GM19240 (cell line): ENCODE results near the gene KRT3.

ENCODE experiments used
- DNase-seq: peaks from one replicate; pipeline ENCODE4 v3.0.0; 2011; ENCODE audit warnings: low spot score; ENCODE audit not compliant: insufficient read length

The KRT3 gene

GRCh38 chr12:52827499-52828090 lies 31.7 kb upstream of the KRT3 start:
- DNase-seq = no peak

GRCh38 chr12:52826611-52827498 lies 30.9 kb upstream of the KRT3 start:
- DNase-seq = no peak

GRCh38 chr12:52825961-52826360 lies 30.0 kb upstream of the KRT3 start:
- DNase-seq = no peak

GRCh38 chr12:52824741-52825410 lies 29.0 kb upstream of the KRT3 start:
- DNase-seq = no peak

GRCh38 chr12:52823761-52824450 lies 28.0 kb upstream of the KRT3 start:
- DNase-seq = no peak

DNA sequence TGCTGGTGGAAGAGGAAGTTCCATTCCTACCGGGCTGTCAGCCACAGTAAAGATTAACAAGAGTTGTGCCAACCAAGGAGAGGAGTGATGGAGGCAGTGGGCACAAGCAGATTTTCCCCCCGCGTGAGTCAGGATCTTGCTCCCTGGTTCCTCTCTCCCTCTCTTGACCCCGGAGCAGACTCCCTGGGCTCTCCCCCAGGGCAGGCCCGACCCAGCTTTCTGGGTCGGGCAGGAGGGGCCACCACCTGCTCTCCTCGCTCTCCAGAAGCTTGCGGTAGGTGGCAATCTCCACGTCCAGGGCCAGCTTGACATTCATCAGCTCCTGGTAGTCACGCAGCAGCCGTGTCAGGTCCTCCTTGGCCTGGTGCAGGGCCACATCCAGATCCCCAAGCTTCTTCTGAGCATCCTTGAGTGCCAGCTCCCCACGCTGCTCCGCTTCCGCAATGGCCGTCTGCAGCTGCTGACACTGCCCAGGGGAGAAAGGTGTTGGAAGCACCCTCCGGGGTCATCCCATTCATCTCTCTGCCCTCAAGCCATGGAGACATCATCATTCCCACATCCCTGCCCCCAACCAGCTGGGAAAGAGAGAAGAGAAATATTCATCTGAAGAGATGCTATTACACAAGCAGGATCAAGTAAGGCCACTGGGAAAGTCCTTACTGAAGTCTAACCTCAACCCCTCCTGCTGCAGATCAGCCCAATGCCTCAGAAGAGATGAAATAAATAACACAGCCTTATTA lies 27.0 kb upstream of the KRT3 start:
- DNase-seq = no peak

DNA sequence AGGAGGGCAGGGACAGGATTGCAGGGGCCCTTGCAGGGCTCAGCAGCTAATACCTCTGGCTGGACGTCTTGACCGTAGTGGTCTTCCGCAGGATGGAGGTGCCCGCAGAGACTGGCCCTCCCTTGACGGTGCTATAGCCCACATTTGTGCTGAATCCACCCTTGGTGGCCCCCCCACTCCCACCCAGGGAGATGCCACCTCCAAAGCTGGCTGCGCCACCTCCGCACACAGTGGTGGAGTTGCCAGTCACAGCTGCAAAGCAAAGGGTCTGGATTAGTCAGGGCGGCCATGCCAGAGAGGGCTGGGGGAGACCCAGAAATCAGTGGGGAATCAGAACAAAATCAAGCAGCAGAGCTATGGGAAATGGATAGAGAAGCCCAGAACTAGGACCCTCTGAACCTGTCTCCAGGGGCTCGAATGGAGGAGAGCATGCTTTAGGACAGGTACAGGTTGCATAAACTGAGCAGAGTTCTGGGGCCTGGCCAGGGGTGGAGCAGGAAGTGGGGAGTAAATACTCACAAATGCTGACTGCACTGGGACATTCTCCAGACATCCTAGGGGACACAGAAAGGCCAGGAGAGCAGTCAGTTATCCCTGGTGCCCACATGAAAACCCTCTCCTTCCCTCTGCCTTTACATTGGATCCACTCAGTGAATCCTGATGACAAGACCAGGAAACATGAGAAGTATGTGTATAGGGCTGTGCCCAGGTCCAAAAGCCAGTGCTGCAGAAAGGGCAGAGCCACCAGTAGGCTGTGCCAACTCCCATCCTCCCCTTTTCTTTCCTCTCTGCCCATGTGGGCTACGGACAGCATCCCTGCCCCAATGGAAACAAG lies 26.1 kb upstream of the KRT3 start:
- DNase-seq = no peak

- no peak for DNase-seq
Observed at GRCh38 chr12:52821071-52821730, 25.3 kb upstream of the KRT3 start.

DNA sequence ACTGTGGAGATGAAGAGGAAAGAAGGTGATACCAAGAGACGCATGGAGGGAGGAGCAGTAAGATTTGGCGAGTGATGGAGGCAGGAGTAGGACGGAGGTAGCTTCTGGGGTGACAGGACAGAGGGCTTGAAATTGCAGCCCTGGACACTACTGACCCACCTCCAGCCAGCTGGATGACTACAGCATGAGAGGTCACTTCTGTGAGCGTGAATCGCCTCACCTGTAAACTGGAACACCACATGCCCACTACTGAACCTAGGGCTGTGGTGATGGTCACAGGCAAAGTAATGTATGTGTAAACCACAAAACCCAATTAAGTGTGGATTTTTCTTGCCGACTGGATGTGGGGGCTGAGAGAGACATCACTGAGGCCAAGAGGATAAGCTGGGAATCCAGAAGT lies 24.6 kb upstream of the KRT3 start:
- no peak for DNase-seq

- DNase-seq = no peak
Observed at GRCh38 chr12:52819731-52820510, 24.0 kb upstream of the KRT3 start.

GRCh38 chr12:52818887-52819420 lies 23.0 kb upstream of the KRT3 start:
- no peak for DNase-seq

DNA sequence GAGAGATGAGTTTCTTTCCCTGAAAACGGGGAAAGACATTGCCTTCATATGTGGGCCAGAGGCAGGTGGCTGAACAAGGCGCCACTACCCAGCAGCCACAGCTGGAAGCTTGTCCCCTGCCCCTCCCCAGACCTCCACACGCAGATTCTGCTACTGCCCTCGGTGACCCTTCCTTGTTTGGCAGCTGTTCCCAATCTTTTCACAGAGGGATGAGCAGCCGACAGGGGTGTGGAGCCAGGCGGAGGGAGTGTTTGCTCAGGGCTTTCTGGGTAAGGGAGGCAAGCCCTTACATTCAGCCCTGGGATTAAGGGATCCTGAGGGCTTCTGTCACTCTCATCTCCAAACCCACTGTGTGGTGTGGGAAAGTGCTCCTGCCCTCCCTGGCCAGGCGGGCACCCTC lies 22.5 kb upstream of the KRT3 start:
- DNase-seq = no peak

DNA sequence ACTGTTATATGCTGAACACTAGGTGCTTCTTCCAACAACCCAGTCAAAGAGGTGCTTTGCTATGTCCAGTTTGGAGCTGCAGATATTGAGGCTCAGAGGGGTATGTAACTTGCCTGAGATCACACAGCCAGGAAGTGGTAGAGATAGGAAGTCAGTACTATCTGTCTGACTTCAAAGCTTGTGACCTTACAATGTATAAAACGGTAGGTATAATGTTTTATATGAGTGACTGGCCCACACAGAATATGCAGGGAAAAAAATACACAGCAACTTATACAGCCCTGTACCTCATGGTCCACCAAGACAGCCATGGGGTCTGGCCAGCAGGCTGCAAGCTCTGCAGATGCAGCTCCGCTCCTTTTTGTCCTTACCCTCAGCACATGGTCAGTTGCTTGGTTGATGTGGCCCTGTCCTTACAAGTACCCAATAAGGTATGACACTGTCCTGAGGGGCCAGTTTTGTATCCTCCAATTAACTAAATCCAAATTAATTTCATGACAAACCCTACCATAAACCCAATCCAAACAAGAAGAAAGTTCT lies 21.9 kb upstream of the KRT3 start:
- no peak for DNase-seq

- no peak for DNase-seq
Observed at GRCh38 chr12:52817003-52817698, 21.2 kb upstream of the KRT3 start.

DNA sequence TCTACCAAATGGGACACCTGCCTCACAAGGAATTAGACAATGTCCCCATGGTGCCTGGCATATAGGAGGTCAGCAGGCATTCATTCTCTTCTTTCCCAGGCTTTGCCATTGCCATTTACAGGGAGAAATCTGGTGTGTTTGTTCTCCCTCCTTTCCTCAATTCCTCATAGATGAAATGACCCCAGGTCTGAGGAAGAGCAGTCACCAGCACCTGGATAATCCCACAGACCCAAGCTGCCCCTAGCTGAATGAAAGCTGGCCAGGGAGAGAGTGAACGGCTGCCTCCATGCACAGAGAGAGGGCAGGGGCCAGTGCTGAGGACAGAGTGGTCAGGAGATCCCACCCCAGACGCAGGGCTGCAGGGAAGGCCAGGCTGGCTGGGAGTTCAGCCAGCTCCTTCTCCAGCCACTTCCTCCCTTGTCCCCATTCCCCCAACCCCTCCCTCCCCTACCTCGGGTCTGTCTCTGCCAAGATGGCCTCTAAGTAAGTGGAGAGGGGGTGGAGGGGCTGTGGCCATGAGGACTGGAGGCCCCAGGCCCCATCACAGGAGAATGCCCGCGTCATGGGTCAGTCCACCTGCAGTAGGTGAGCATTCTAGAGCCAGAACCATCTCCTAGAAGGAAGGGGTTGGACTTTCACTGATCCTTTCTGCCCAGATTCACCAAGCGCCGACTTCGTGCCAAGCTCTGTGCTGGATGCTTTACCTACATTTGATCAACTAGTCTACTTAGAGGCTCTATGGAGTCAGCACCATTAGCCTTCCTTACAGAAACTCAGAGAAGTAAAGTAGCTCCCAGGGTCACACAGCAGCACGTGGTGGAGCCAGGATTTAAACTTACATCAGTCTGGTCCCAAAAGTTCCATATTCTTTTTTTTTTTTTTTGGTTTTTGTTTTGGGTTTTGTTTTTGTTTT lies 20.0 kb upstream of the KRT3 start:
- DNase-seq = no peak

- no peak for DNase-seq
Observed at GRCh38 chr12:52815161-52815560, 19.2 kb upstream of the KRT3 start.

DNA sequence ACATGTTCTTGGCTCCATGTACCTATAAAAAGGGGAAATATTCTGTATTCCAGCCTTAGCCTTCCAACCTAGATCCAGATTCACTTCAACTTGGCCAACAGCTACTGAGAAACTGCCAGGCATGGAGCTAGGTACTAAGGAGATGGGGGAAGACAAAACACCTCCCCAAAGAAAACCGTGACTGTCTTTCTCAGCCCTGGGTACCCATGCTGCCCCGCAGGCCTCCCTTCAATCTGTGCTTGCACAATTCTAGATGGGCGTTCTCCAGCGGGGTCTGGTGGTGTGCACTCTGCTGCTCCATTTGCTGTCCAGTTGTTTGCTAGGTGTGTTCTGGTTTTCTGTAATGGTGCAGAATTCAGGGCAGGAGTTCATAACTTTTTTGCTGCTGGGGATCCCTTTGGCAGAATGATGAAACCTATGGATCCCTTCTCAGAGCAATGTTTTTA lies 18.8 kb upstream of the KRT3 start:
- DNase-seq = no peak
